Ishikawa (cell line): ENCODE data around the gene DMPK.

Experiments
- CEBPB ChIP-seq: IDR thresholded peaks from 2 replicates; pipeline ENCODE4 v1.6.1; 2012
- CREB1 ChIP-seq: IDR thresholded peaks from 2 replicates; pipeline ENCODE4 v1.6.1; 2012; ENCODE audit warnings: low read depth
- EGR1 ChIP-seq: IDR thresholded peaks from 2 replicates; pipeline ENCODE4 v1.6.1; 2012
- EP300 ChIP-seq: IDR thresholded peaks from 2 replicates; pipeline ENCODE4 v1.6.1; 2012; ENCODE audit warnings: borderline replicate concordance
- FOXM1 ChIP-seq: IDR thresholded peaks from 2 replicates; pipeline ENCODE4 v1.6.1; 2012; ENCODE audit warnings: low read depth, borderline replicate concordance
- NFIC ChIP-seq: IDR thresholded peaks from 2 replicates; pipeline ENCODE4 v1.6.1; 2012
- RAD21 ChIP-seq: IDR thresholded peaks from 2 replicates; pipeline ENCODE4 v1.6.1; 2012; ENCODE audit warnings: low read depth
- REST ChIP-seq: IDR thresholded peaks from 2 replicates; pipeline ENCODE4 v1.6.1; 2012; ENCODE audit warnings: low read depth, mild to moderate bottlenecking
- TAF1 ChIP-seq: IDR thresholded peaks from 2 replicates; pipeline ENCODE4 v1.6.1; 2012; ENCODE audit warnings: low read depth, mild to moderate bottlenecking
- TCF12 ChIP-seq: IDR thresholded peaks from 2 replicates; pipeline ENCODE4 v1.6.1; 2012; ENCODE audit warnings: low read depth
- TEAD4 ChIP-seq: IDR thresholded peaks from 2 replicates; pipeline ENCODE4 v1.6.1; 2012
- YY1 ChIP-seq: IDR thresholded peaks from 2 replicates; pipeline ENCODE4 v1.6.1; 2012; ENCODE audit warnings: low read depth
- ZBTB7A ChIP-seq: IDR thresholded peaks from 2 replicates; pipeline ENCODE4 v1.6.1; 2012; ENCODE audit warnings: low read depth
- TF ChIP-seq, protein P1 (sequence below): IDR thresholded peaks from 2 replicates; pipeline ENCODE4 v1.6.1; 2012
- TF ChIP-seq, protein P2 (sequence below): IDR thresholded peaks from 2 replicates; pipeline ENCODE4 v1.6.1; 2012

The DMPK gene

DNA sequence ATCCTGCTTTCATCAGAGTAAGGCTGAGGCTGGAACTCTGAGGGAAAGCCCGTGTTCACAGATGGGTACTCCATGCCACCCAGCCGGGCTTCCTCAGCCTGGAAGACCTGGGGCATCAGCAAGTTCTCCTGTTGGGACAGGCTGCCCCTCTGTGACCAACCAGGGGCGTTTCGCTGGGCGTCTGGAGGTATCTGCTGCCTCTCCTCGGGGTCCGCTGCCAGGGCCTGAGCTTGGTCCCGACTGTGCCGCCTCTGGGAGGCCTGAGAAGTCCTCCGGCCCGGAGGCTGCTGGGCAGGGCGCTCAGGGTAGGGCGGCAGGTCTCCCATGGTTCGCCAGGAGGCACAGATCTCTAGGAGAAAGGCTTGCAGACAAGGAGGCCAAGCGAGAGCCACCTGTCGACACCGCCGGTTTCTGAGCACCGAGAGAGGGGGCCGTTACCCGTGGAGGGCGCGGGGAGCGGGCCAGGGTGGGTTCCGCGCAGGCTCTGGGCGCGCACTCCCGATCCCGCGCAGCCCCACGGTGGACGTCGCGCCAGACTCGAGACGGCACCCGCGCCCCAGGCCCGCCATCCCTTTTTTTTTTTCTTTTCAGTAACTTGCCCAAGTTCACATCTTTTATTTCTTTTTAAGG is 32.7 kb upstream of the DMPK start, which contains the start of gene RSPH6A:
Gene RSPH6A (minus strand): TSS at position 458 of the 630 bp plus-strand sequence. CDS start 132 bp downstream, at position 326.
- TF ChIP-seq TEAD4 = no peak
- TF ChIP-seq REST = no peak
- TF ChIP-seq EP300 = no peak
- no peak for TF ChIP-seq ZBTB7A
- no peak for TF ChIP-seq RAD21
- TF ChIP-seq, protein P1, sequence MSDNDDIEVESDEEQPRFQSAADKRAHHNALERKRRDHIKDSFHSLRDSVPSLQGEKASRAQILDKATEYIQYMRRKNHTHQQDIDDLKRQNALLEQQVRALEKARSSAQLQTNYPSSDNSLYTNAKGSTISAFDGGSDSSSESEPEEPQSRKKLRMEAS = no peak

DNA sequence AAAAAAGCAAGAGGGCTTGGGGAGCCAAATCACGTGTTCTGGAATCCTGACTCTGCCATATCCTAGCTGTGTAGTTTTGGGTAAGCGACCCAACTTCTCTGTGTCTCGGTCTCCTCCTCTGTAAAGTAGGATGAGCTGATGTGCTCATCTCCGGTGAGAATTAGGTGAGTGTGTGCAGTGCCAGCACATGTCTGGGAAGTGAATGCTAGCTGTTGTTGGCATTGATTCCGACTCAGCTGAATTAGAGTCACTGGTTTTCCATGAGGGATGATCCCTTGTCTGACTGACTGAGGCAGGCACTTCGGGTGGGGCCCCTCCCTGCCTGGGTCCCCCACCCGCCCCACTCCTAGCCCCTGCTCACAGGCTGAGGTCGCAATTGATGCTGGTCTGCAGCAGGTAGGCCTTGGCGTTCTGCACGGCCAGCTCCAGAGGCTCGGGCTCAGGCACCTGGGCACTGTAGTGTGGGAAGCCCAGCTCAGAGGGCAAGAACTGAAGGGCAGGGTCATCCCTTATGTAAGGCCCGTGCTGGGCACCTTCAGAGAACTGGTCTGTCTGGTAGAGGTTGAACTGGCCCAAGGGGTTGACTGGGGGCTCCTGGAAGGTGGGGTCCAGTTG is 32.0 kb upstream of the DMPK start:
- no peak for TF ChIP-seq REST
- no peak for TF ChIP-seq EP300
- no peak for TF ChIP-seq NFIC
- no peak for TF ChIP-seq TEAD4
- no peak for TF ChIP-seq CEBPB
- no peak for TF ChIP-seq FOXM1
- TF ChIP-seq CREB1 = no peak
- no peak for TF ChIP-seq YY1
- TF ChIP-seq ZBTB7A = no peak
- no peak for TF ChIP-seq TCF12

DNA sequence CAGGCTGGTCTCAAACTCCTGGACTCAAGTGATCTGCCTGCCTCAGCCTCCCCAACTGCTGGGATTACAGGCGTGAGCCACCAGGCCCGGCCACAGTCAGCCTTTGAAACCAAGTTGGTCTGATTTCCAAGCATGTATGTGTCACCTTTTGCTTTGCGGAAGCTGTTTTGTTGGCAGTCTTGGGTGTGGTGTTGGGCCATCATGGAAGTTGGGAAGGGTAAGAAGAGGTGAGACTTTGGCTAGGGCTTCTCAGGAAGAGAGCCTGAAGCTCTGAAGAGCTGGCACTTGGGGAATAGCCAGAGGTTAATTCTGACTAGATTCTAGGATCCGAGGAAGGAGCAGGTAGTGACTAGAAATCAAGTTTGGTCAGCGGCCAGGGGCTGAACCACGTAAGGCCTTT is 30.0 kb upstream of the DMPK start:
- TF ChIP-seq CREB1 = no peak
- TF ChIP-seq REST = no peak
- TF ChIP-seq YY1 = no peak
- no peak for TF ChIP-seq RAD21
- TF ChIP-seq, protein P2, sequence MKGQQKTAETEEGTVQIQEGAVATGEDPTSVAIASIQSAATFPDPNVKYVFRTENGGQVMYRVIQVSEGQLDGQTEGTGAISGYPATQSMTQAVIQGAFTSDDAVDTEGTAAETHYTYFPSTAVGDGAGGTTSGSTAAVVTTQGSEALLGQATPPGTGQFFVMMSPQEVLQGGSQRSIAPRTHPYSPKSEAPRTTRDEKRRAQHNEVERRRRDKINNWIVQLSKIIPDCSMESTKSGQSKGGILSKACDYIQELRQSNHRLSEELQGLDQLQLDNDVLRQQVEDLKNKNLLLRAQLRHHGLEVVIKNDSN = no peak
- TF ChIP-seq ZBTB7A = no peak
- TF ChIP-seq TEAD4 = no peak
- no peak for TF ChIP-seq NFIC
- TF ChIP-seq EP300 = no peak
- TF ChIP-seq CEBPB = no peak
- no peak for TF ChIP-seq TCF12
- no peak for TF ChIP-seq EGR1
- TF ChIP-seq FOXM1 = no peak
- TF ChIP-seq, protein P1 = no peak

DNA sequence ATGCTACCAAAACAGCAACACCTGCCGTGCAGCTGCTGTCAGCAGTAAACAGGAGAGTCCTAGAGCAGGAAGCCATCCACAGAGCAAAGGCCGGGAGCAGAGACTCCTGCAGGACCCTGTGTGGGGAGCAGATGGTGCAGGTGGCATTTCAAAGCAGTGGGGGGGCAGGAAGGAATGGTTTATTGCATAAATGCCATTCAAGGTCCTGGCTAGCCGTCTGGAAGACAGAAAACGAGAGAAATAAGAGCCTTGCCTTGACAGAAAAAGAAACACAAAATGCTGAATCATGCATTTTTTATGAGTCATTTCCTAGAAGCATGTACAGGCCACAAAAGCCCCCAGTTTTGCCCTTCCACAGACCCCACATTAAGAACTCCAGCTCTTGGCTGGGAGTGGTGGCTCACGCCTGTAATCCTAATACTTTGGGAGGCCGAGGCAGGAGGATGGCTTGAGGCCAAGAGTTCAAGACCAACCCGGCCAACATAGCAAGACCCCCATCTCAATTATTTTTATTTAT is 27.4 kb upstream of the DMPK start:
- TF ChIP-seq FOXM1 (no peak), TCF12 (no peak), REST (no peak), YY1 (no peak), TEAD4 (no peak), TAF1 (no peak), RAD21 (no peak), ZBTB7A (no peak), CREB1 (no peak), EP300 (no peak), CEBPB (no peak), EGR1 (no peak), NFIC (no peak)
- TF ChIP-seq, protein P1 = no peak
- TF ChIP-seq, protein P2 = no peak
